GM18873 (cell line): ENCODE results near the gene CLN3.
"Not testable (repeated sequence)": the region's sequence is repeated elsewhere in the genome, so short reads cannot be mapped to it uniquely, and the experiment has no call there.

Experiments used
- ATAC-seq: cut with Tn5 transposase; IDR thresholded peaks from one replicate; pipeline ENCODE4 v1.9.1; 2021; ENCODE audit warnings: mild to moderate bottlenecking, moderate library complexity, moderate number of reproducible peaks; ENCODE audit not compliant: unreplicated experiment, low FRiP score

The CLN3 gene

GRCh38 chr16:28491970-28492474 is at the start of gene CLN3:
TSS of gene CLN3 (minus strand) at chr16:28492074. CDS start at chr16:28491759, 315 bp downstream.
- peak; percentile 66 for ATAC-seq

- ATAC-seq, result no peak
These were observed 48.5 kb upstream of the CLN3 start for GRCh38 chr16:28540346-28540745.

- ATAC-seq, result no peak
These were observed 47.1 kb upstream of the CLN3 start, which contains the start of gene NUPR1 for GRCh38 chr16:28538733-28539596. TSS of gene NUPR1 (minus strand) at chr16:28538974. CDS start at chr16:28538907, 67 bp downstream.

- ATAC-seq, result no peak
These were observed 46.3 kb upstream of the CLN3 start for GRCh38 chr16:28537964-28538732.

GRCh38 chr16:28537076-28537475 is 45.2 kb upstream of the CLN3 start:
- ATAC-seq, result no peak

GRCh38 chr16:28534542-28535373 is 42.9 kb upstream of the CLN3 start:
- ATAC-seq, result no peak

- no peak for ATAC-seq
These were observed 41.2 kb upstream of the CLN3 start for GRCh38 chr16:28532940-28533647.

GRCh38 chr16:28531777-28532744 is 40.2 kb upstream of the CLN3 start:
- ATAC-seq, result no peak

GRCh38 chr16:28529124-28529523 is 37.2 kb upstream of the CLN3 start:
- no peak for ATAC-seq

GRCh38 chr16:28528463-28528867 is 36.6 kb upstream of the CLN3 start:
- ATAC-seq, result no peak

GRCh38 chr16:28527985-28528384 is 36.1 kb upstream of the CLN3 start:
- ATAC-seq, result no peak

GRCh38 chr16:28527100-28527785 is 35.4 kb upstream of the CLN3 start:
- not testable (repeated sequence) for ATAC-seq

GRCh38 chr16:28526201-28527099 is 34.6 kb upstream of the CLN3 start:
- no peak for ATAC-seq

- no peak for ATAC-seq
These were observed 32.9 kb upstream of the CLN3 start for GRCh38 chr16:28524681-28525171.

GRCh38 chr16:28522792-28523191 is 30.9 kb upstream of the CLN3 start:
- ATAC-seq, result no peak

GRCh38 chr16:28521436-28521835 is 29.6 kb upstream of the CLN3 start:
- no peak for ATAC-seq

GRCh38 chr16:28520672-28521071 is 28.8 kb upstream of the CLN3 start:
- ATAC-seq, result no peak
